GM12864 (cell line): Measurements from ENCODE around the gene RABEPK.
"Not testable (repeated sequence)": the region's sequence is repeated elsewhere in the genome, so short reads cannot be mapped to it uniquely, and the experiment has no call there.

Experiments
- DNase-seq: peaks from one replicate; pipeline ENCODE4 v3.0.0-alpha.2; 2011; ENCODE audit warnings: low read depth
- H3K4me3 ChIP-seq: 2 replicates; pipeline ENCODE4 v1.5.1; 2011; ENCODE audit warnings: mild to moderate bottlenecking, low read depth, low read length, control low read depth
- TF ChIP-seq, protein P1 (sequence below): IDR thresholded peaks from 2 replicates; pipeline ENCODE4 v1.5.1; 2011; ENCODE audit warnings: low read depth, mild to moderate bottlenecking, moderate library complexity, low read length, control low read depth, inconsistent platforms; ENCODE audit errors: missing control alignments

RABEPK gene

DNA sequence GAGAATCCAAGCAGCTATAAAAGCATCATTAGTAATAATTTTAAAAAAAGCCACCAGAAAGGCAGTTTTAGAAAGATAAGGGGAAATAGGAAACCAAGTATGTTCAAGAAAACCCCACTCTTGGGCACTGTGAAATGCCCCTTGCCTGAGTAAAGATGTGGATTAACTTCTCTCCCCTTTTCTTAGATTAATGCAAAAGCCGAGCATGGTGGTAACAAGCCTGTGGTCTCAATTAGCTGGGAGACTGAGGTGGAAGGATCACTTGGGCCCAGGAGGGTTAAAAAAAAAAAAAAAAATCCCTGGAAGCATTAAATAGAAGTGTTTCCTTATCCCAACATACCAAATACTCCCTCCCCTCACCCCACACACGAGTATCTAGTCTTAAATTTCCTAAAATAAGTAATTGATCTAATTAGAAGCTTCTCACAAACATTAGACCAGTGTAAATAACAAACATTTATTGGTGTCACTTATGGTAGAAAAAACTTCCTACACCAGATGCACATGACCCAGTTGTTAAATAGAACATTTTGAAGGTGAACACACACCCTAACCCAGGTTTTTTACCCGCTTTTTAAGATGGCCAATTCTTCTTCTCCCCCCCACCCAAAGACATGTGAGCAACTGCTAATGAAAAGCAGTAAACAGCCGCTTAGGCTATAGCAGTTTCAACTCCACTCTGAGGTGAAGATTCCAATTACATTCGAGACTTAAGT lies 35.6 kb downstream of the RABEPK start:
- H3K4me3 ChIP-seq = peak overlapping the region; percentile 19; the same call in 1 of the 2 replicates
- TF ChIP-seq, protein P1, sequence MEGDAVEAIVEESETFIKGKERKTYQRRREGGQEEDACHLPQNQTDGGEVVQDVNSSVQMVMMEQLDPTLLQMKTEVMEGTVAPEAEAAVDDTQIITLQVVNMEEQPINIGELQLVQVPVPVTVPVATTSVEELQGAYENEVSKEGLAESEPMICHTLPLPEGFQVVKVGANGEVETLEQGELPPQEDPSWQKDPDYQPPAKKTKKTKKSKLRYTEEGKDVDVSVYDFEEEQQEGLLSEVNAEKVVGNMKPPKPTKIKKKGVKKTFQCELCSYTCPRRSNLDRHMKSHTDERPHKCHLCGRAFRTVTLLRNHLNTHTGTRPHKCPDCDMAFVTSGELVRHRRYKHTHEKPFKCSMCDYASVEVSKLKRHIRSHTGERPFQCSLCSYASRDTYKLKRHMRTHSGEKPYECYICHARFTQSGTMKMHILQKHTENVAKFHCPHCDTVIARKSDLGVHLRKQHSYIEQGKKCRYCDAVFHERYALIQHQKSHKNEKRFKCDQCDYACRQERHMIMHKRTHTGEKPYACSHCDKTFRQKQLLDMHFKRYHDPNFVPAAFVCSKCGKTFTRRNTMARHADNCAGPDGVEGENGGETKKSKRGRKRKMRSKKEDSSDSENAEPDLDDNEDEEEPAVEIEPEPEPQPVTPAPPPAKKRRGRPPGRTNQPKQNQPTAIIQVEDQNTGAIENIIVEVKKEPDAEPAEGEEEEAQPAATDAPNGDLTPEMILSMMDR = no peak
- no peak for DNase-seq

DNA sequence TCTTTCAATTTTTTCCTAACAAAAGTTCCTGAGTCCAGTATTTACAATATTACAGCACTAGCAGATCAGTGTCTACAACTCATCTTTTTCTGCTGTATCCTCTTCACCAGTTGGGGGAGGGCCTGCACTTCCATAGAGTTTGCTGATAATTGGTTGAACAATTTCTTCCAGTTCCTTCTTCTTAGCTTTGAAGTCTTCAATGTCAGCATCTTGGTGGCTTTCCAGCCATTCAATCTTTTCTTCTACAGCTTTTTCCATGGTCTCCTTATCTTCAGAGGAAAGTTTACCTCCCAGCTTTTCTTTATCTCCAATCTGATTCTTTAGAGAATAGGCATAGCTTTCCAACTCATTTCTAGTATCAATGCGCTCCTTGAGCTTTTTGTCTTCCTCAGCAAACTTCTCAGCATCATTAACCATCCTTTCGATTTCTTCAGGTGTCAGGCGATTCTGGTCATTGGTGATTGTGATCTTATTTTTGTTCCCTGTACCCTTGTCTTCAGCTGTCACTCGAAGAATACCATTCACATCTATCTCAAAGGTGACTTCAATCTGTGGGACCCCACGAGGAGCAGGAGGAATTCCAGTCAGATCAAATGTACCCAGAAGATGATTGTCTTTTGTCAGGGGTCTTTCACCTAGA lies 36.3 kb downstream of the RABEPK start:
- H3K4me3 ChIP-seq = peak overlapping the region; percentile 73; the same call in 1 of the 2 replicates
- not testable (repeated sequence) for DNase-seq

DNA sequence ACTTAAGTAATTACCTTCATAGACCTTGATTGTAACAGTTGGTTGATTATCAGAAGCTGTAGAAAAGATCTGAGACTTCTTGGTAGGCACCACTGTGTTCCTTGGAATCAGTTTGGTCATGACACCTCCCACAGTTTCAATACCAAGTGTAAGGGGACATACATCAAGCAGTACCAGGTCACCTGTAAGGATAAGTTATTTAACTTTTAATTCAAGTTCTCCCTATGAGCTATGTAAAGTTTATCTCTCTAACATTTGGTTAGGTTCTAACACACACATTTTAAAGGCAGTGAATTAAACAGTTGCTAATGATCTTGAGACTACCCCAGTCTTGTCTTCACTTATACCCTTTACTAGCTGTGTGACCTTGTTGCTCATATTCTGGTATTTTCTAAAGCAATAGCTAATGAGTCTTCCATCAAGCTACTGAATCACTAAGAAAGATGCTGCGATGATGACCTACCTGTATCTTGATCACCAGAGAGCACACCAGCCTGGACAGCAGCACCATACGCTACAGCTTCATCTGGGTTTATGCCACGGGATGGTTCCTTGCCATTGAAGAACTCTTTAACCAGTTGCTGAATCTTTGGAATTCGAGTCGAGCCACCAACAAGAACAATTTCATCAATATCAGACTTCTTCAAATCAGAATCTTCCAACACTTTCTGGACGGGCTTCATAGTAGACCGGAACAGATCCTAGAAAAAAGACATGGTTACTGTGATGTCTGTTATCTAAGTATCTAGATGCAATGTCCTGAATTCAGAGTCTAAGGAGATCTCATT lies 38.0 kb downstream of the RABEPK start:
- DNase-seq = no peak
- TF ChIP-seq, protein P1 = no peak
- H3K4me3 ChIP-seq = peak overlapping the region; percentile 73

DNA sequence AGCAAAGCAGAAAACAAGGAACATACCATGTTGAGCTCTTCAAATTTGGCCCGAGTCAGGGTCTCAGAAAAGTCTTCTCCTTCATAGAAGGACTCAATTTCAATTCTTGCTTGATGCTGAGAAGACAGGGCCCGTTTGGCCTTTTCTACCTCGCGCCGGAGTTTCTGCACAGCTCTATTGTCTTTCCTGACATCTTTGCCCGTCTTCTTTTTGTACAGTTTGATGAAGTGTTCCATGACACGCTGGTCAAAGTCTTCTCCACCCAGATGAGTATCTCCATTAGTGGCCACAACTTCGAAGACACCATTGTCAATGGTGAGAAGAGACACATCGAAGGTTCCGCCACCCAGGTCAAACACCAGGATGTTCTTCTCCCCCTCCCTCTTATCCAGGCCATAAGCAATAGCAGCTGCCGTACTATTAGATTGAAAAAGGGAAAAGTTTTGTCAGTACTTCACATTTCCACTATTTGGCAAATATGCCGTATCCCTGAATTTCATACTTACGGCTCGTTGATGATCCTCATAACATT lies 38.6 kb downstream of the RABEPK start:
- peak overlapping the region; percentile 73 for H3K4me3 ChIP-seq
- no peak for DNase-seq
- TF ChIP-seq, protein P1 = no peak

DNA sequence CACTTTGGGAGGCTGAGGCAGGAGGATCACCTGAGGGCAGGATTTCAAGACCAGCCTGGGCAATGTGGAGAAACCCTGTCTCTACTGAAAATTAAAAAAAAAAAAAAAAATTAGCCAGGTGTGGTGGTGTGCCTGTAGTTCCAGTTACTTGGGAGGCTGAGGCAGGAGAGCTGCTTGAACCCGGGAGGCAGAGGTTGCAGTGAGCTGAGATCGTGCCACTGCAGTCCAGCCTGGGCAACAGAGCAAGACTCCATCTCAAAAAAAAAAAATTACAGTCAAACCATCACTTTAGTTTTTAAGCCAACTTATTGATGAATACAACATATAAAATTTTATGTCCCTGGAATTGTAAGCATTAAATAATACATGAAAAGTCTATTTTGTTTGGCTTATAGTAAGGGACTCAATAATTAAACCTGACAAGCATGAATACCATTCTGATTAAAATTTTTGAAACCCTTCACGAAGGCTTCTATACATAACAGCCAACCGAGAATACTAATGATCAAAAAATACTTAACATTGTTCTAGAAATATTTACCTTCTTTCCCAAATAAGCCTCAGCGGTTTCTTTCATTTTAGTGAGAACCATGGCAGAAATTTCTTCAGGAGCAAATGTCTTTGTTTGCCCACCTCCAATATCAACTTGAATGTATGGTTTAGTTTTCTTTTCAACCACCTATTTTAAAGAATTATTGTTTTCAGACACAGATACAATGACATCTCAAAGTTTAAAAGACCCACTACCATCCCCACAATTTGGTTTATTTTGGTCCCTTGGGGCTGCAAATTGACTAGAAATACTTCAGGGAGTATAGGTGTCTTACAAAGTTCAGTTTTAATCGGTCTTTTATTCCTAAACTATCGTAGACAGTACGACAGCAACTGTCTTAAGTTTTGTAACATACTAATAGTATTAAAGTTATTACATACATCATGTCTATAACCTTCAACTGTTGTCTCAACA lies 39.6 kb downstream of the RABEPK start:
- H3K4me3 ChIP-seq = peak overlapping the region; percentile 73
- no peak for DNase-seq
- TF ChIP-seq, protein P1 = no peak

DNA sequence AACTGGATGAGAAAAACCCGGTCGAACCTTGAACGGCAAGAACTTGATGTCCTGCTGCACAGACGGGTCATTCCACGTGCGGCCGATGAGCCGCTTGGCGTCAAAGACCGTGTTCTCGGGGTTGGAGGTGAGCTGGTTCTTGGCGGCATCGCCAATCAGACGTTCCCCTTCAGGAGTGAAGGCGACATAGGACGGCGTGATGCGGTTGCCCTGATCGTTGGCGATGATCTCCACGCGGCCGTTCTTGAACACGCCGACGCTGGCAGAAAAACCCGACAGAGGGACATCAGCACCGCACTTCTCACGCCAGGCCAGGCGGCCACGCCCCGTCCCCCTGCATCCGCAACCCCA lies 40.3 kb downstream of the RABEPK start:
- TF ChIP-seq, protein P1 = no peak
- H3K4me3 ChIP-seq = peak overlapping the region; percentile 73
- no peak for DNase-seq
